ENCODE results near the gene MDN1. TPM values are rescaled to one million over a fixed set of nuclear protein-coding genes. Genes with fewer than 3 reads are reported as not detected.

Gene MDN1
- total and polyA plus RNA-seq, 2 of the 8 experiments (the other 6 are each of a cell fraction or from before 2014, with no cell fraction given) = 53.5 to 179 TPM

DNA sequence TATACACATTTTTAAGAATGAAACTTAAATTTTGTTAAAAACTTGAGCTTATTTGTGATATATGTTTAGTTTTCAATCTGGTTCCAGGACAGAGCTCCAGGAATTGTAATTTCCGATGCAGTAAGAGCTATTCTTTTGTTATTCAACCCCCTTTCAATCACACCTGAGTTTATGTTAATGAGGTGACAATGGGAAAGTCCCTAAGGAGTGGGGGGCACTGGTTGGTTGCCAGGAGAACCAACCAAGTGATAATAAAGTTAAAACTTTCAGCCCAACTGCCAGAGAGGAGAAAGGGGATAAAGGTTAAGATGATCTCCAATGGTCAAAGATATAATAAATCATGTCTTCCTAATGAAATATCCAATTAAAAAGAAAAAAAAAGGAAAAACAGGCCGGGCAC is 19.8 kb downstream of the MDN1 start:
- Histone ChIP-seq H3K56ac (replicated peaks; ENCODE audit: insufficient read length, low read depth, low read length) (no peak overlapping the region), H3K79me1 (ENCODE audit: low read depth, low read length) (0 out of 2 replicates have a peak, but pooled peaks cover 4% of the 10 kb centered on the region), H3K14ac (ENCODE audit: insufficient read length) (no peak overlapping the region), H2BK5ac (ENCODE audit: low read depth, low read length) (no peak overlapping the region), H3K27me3 (replicated peaks in 1 of 4; ENCODE audit: control insufficient read depth in 3 of 4, extremely low read depth in 1 of 4, insufficient read depth in 3 of 4, low read length in 3 of 4) (no peaks in the 10 kb centered on the region), H2BK12ac (ENCODE audit: low read depth, low read length) (no peak overlapping the region), H4K91ac (replicated peaks; ENCODE audit: insufficient read length, low read length) (no peak overlapping the region), H3K23me2 (ENCODE audit: low read depth, low read length) (no peaks in the 10 kb centered on the region), H3K9me3 (ENCODE audit: insufficient read depth in 2 of 2, low read depth in 1 of 2, low read length in 1 of 2) (no peaks in the 10 kb centered on the region), H3K18ac (ENCODE audit: extremely low read depth, low read length) (no peak overlapping the region; the same call in 1 of the 2 replicates), H2BK20ac (ENCODE audit: low read length) (no peak overlapping the region), H3K36me3 (ENCODE audit: control insufficient read depth in 2 of 4, insufficient read depth in 4 of 4, low read length in 3 of 4) (peaks cover 3 to 28% (median 14%) of the 10 kb centered on the region in 4 experiments; a peak in 6 of 8 replicates), H3K79me2 (ENCODE audit: control insufficient read depth in 1 of 2, insufficient read depth in 2 of 2, low read length in 2 of 2) (peaks cover 3 to 81% of the 10 kb centered on the region in 2 experiments; a peak in 3 of 4 replicates), H2AFZ (ENCODE audit: low read length) (no peak overlapping the region), H3K9ac (replicated peaks in 1 of 4; ENCODE audit: extremely low read depth in 1 of 4, low read depth in 3 of 4, low read length in 3 of 4) (no peak overlapping the region), H4K20me1 (replicated peaks in 1 of 2; ENCODE audit: control insufficient read depth in 1 of 2, insufficient read depth in 2 of 2, low read length in 2 of 2) (peaks cover 0 to 4% of the 10 kb centered on the region in 2 experiments), H3K23ac (ENCODE audit: insufficient read length) (no peak overlapping the region), H2BK15ac (ENCODE audit: low read length) (no peak overlapping the region), H3K4ac (replicated peaks; ENCODE audit: insufficient read length, low read depth, low read length) (no peak overlapping the region), H2AK5ac (ENCODE audit: low read depth, low read length) (no peak overlapping the region), H3K4me3 (ENCODE audit: extremely low read depth in 1 of 4, insufficient read depth in 2 of 4, low read depth in 3 of 4, low read length in 4 of 4) (peak overlapping the region in 1 of 4 experiments; percentile 1; a peak in 1 of 8 replicates), H3K27ac (ENCODE audit: low read depth, low read length) (peak overlapping the region; percentile 63), H2BK120ac (replicated peaks; ENCODE audit: low read depth, low read length) (no peak overlapping the region), H4K5ac (ENCODE audit: insufficient read length, low read depth, low read length) (peak overlapping the region; percentile 91), H4K8ac (ENCODE audit: extremely low read depth, insufficient read depth, low read length) (no peak overlapping the region; the same call in 1 of the 2 replicates), H3K4me1 (replicated peaks in 1 of 4; ENCODE audit: control insufficient read depth in 3 of 4, insufficient read depth in 4 of 4, low read length in 3 of 4) (peaks cover 3 to 15% (median 10%) of the 10 kb centered on the region in 4 experiments; a peak in 4 of 7 replicates), H3K4me2 (ENCODE audit: insufficient read depth in 1 of 2, low read depth in 2 of 2, low read length in 2 of 2) (peak overlapping the region; percentile 13 to 30; a peak in 2 of 4 replicates)
- WGBS, 2 experiments (ENCODE audit: extremely low coverage in 1 of 2, insufficient coverage in 1 of 2, insufficient read length in 1 of 2, insufficient replicate concordance in 2 of 2, low coverage in 1 of 2, low lambda C conversion rate in 2 of 2, missing lambda C conversion rate in 1 of 2) = 41% methylated on average over 2 of the region's 2 CpGs; no CpG with 5 or more reads in 1 of the 2 experiments
- ChIA-PET CTCF (ENCODE audit: partially characterized antibody) (interaction anchor here (0.9 kb wide), 1 partner anchor 88 kb away, joined by 3 read pairs; no protein-coding TSS in a partner anchor), POLR2A (ENCODE audit: partially characterized antibody) (interaction anchor here (0.9 to 2.3 kb wide), 6 partner anchors 9 to 161 kb away, joined by 3 to 14 read pairs (median 6); partner anchors contain the start of genes CASP8AP2, LYRM2 and MDN1)
- FAIRE-seq (no peak), DNase-seq (ENCODE audit: low read depth in 1 of 2, low spot score in 2 of 2) (no peak)
- TF ChIP-seq EP300 (IDR thresholded peaks at IDR 0.05; ENCODE audit: borderline replicate concordance in 1 of 2, low read depth in 2 of 2, low read length in 2 of 2) = peak in 1 of 2 experiments; percentile 38; a peak in 1 of 3 replicates
- TF ChIP-seq POLR2AphosphoS5 (IDR thresholded peaks at IDR 0.05; ENCODE audit: low read depth, low read length) = no peak
